Measurements from ENCODE around the gene CNP.

- TF ChIP-seq CTCF (IDR thresholded peaks at IDR 0.05; ENCODE audit: control extremely low read depth in 1 of 3, insufficient read depth in 1 of 3, low read depth in 1 of 3, low read length in 3 of 3) (no peak), POLR2A (IDR thresholded peaks at IDR 0.05; ENCODE audit: control extremely low read depth in 1 of 2, low read depth in 2 of 2, low read length in 2 of 2) (no peak)
Observed at GRCh38 chr17:42001729-42002128, 35.1 kb downstream of the CNP start.

Data from H1 (cell line).